Loucy (cell line): ENCODE measurements around the gene MLLT10.

Experiments used
- EZH2phosphoT487 ChIP-seq: fragments of 200-600 bp; IDR thresholded peaks from 2 replicates; pipeline ENCODE4 v1.6.1; 2018; ENCODE audit warnings: antibody characterized with exemption, mild to moderate bottlenecking, moderate library complexity, borderline replicate concordance
- TF ChIP-seq, protein P1 (sequence below): fragments of 200-600 bp; sonication (generic); conservative IDR thresholded peaks from 2 replicates; pipeline ENCODE4 v1.5.1; 2014; ENCODE audit warnings: mild to moderate bottlenecking, antibody characterized with exemption, low read length

DNA sequence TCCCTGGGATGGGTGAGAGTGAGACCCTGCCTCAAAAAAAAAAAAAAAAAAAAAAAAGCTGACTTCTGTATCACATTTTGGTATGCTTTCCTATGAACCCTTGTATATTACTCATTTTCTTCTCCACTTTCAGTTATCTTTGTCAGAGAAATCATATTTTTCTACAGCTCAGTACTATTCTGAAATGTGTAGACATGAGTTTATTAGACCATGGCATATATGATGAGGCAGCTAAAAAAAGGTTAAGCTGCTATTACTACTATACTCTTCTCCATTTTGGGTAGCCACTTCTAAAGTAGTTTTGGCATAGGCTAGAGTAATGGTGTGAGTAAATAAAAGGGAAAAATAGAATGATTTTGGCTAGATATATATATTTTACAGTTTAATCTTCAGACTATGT is 53.4 kb downstream of the MLLT10 start:
- TF ChIP-seq, protein P1, sequence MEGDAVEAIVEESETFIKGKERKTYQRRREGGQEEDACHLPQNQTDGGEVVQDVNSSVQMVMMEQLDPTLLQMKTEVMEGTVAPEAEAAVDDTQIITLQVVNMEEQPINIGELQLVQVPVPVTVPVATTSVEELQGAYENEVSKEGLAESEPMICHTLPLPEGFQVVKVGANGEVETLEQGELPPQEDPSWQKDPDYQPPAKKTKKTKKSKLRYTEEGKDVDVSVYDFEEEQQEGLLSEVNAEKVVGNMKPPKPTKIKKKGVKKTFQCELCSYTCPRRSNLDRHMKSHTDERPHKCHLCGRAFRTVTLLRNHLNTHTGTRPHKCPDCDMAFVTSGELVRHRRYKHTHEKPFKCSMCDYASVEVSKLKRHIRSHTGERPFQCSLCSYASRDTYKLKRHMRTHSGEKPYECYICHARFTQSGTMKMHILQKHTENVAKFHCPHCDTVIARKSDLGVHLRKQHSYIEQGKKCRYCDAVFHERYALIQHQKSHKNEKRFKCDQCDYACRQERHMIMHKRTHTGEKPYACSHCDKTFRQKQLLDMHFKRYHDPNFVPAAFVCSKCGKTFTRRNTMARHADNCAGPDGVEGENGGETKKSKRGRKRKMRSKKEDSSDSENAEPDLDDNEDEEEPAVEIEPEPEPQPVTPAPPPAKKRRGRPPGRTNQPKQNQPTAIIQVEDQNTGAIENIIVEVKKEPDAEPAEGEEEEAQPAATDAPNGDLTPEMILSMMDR, result no peak
- TF ChIP-seq EZH2phosphoT487, result no peak
